HG03378 (cell line): ENCODE results near the gene CRYBG1.
"Not testable (repeated sequence)": the region's sequence is repeated elsewhere in the genome, so short reads cannot be mapped to it uniquely, and the experiment has no call there.

ENCODE experiments used
- ATAC-seq: cut with Tn5 transposase; IDR thresholded peaks from one replicate; pipeline ENCODE4 v1.9.1; 2021; ENCODE audit warnings: mild to moderate bottlenecking, moderate library complexity; ENCODE audit not compliant: unreplicated experiment

CRYBG1 gene

DNA sequence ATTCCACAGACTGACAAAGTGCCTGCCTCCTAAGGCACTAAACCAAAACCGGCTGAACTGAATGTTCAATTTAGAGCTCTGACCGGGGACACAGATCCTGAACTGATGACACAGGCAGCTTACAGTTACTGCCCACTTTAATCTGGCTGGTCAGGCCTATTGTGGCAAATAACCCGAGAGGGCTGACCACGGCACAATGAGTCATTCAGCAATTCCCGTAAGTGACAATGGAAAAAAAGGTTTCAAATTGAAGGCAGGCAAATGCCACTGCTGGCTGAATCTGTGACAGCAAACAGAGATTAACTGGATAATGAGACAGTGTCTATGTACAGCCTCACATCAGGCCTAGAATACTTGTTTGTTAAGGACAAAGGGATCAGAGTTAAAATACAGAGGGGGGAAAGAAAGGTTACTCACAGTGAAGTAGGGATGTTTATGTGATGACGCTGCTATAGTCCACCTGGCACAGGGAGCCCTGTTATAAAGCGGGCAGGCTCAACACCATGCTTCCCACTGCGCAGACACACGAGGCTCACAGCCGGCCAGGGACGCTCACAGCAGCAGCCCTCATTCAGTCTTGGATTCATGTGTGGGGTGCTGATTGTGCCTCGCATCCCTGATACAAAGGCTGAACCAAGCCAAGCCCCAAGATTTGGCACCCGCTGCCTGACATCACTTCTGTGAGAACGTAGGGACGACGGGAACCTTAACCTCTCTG lies 214.4 kb downstream of the CRYBG1 start:
- ATAC-seq, result no peak

DNA sequence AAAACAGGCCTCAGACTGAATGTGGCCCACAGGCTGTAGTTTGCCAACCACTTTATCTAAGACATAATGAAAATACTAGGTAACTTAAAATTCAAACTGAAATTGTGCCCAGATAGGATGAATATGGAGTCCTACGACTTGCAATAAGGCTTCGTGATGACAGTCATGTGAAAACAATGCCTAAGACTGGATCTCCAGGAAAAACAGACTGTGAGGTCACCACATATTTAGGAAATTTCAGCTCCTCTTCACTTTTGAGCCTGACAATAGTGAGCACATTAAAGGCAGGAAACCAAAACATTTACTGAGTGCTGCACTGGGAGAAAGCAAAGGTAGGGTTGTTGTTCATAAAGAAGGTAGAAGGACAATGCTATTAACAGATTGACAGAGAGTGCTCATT lies 218.8 kb downstream of the CRYBG1 start:
- no peak for ATAC-seq

DNA sequence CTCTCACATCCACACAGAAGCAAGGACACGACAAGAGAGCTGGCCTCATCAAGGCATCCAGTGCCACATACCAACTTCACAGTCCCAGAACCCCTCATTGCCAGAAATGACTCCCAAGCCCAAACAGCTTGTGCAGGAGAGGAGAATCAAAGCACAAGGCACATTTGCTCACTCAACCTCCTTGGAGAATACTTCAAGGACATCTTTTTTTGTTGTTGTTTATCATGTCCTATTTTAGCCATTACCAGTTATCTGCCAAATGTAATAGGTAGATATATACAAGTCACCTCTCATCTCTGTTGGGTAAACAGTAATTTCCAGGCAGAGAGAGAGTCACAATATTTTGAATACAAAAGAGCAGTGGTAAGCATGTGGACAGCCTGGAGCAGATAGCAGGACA lies 221.0 kb downstream of the CRYBG1 start:
- no peak for ATAC-seq

DNA sequence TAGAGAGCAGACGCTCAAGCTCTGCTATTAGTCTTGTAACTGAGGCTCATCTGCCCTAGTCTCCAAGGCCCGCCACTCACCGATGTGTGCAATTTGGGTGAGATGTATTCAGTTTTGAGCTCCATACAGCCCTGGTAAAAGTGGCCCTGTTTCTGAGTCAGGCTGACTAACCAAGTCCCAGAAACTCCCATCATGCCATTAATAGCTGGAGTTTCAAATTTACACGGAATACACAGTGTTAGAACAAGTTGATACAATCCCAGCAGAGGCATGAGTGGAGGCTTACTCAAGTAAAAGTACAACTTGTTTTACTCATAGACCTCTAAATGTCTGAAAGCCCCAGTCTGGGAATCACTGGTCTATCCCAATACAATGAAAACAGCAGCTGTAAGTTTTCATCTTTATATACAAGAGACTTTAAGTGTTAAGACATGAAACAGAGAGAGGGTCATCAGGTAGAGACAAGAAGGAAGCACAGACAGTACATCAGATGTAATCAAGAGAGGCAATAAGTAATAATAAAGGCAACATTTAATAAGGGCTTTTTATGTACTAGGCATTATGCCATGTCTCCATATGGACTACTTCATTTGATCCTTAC lies 226.4 kb downstream of the CRYBG1 start:
- ATAC-seq, result no peak

DNA sequence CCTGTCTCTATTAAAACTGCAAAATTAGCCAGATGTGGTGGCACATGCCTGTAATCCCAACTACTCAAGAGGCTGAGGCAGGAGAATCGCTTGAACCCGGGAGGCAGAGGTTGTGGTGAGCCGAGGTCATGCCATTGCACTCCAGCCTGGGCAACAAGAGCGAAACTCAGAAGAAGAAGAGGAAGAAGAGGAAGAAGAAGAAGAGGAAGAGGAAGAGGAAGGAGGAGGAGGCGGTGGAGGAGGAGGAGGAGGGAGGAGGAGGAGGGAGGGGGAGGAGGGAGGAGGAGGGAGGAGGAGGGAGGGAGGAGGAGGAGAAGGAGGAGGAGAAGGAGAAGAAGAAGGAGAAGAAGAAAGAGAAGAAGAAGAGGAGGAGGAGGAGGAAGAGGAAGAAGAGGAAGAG lies 228.4 kb downstream of the CRYBG1 start:
- ATAC-seq, result not testable (repeated sequence)

DNA sequence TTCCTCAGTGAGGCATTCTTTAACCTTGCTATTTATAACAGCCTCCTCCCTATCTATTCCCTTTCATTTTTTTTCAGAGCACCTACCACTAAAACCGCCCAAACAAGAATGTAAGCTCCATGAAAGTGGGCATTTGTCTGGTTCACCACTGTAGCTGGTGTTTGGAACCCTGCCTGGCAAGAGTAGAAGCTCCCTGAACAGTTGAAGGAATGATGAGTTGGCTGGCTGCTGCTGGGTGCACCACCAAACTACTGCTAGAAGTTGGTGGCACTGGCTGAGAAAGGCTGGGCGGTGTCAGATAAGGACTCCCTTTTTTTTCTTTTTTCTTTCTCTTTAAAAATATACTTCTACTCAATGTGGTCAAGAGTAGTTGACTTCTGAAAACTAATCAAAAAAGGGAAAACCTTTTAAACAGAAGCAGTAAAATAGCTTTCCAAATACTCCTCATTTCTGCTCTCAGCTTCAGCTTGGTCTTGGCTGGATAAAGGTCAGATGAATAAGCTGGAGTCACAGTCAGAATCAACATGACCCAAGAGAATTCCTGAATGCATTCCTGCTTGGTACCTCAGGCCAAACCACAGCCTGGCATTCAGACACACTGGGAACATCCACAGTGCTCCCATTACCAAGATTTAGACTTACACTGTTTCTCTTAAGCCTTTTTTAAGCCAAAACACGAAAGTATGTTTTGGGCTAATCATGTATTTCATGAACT lies 230.8 kb downstream of the CRYBG1 start:
- no peak for ATAC-seq

DNA sequence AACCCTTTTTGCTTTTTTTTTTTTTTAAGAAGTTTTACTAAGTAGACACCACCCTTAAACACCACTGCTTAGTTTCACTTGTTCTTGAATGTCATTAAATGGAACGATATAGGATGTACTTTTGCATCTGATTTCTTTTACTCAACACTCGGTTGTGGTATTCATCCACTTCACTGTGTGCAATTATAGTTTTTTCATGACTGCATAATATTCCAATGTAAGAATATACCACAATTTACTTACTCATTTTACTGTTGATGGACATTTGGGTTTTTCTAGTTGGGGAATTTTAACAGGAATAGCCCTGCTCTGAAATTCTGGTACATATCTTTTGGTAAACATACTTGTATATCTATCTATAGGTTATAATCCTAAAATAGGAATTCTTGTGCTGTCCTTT lies 238.9 kb downstream of the CRYBG1 start:
- no peak for ATAC-seq

DNA sequence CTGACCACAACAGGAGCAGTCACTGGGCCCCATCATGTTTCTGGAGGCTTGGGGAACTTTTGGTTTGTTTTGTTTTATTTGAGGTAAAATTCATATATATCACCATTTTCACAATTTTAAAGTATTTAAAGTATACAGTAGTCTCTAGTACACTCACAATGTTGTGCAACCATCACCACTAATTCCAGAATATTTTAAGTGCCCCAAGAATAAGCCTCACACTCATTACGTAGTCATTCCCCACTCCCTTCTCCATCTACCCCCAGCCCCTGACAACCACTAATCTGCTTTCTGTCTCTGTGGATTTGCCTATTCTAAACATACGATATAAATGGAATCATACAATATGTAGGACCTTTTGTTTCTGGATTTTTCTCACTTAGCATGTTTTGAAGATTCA lies 239.8 kb downstream of the CRYBG1 start:
- ATAC-seq, result no peak

DNA sequence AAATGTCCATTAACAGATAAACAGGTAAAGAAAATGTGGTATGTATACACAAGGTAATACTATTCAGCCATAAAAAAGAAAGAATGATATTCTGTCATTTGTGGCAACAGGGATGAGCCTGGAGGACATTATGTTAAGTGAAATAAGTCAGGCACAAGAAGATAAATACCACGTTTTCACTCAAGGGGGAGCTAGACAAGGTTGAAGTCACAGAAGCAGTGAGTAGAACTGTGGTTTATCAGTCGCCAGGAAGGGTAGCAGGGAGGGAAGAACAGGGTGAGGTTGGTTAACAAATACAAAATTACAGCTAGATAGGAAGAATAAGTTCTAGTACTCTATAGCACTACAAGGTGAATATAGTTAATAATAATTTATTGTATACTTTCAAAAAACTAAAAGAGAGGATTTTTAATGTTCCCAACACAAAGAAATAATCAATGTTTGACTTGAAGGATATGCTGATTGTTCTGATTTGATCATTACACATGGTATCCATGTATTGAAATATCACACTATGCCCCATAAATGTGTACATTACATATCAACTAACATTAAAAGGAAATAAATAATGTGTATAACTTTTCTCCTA lies 247.7 kb downstream of the CRYBG1 start:
- ATAC-seq, result peak; percentile 82

DNA sequence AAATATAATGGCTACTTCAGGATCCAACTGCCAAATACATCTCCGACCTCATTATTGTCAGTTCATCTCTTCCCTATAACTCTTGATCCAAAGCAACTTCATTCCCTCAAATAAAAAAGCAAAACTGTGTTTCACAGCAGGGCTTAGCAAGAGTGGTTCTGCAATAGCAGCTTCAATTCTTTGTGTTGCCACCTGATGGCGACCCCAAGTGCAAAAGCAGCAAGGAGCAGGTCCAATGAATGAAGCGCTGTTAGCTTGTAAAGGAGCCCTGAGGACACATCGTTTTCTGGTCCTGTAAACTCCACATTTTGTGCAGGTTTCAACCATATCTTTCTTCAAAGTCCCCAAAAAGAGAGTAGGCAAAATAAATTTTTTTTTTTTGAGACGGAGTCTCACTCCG lies 249.2 kb downstream of the CRYBG1 start:
- no peak for ATAC-seq

DNA sequence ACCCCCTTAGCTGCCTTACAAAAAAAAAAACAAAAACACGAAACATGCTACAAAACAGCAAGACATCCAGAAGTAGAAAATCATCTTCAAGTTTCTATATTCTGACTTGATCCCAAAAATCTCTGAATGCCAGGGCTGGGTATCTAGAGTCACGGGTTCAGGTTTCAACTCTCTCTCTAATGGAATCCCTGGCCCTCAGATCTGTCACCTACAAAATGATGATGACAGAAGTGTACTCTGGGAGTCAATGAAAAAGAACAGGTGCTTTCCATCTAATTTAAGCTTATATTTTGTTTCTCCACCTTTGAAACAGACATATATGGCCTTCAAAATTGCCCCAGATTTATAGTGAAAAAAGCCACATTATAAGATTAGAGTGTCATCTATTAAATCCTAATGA lies 250.5 kb downstream of the CRYBG1 start:
- ATAC-seq, result no peak

DNA sequence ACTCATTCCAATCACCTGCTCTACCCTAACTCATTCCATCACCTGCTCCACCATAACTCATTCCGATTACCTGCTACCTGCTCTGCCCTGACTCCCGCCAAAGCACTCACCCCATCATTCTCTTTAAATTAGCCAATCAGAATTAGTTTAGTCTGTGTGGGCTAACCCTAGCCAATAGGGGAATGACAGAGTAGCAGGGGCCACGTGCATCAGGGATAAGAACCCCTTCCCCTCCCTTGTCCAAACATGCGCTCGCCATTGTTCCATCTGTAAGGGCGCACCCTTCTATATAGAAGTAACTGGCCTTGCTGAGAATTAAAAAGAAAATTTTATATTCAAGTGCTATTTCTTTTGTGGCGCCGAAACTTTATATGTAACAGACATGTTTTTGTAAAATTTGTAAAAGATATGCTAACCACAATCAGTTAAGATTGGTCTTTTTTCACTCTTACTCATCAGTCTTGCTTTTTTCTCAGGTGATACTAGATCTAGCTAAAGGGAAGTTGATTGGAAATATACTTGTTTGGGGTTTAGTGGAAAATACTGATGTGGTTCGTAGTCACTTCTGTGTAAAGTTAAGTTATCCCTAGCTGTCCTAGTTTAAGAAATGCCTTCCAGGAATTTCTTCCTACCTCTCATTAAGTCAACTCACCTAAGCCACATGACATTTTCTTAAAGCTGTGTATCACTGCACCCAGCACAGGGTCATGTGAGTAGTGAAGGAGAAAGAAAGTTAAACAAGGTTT lies 252.3 kb downstream of the CRYBG1 start:
- ATAC-seq, result no peak

DNA sequence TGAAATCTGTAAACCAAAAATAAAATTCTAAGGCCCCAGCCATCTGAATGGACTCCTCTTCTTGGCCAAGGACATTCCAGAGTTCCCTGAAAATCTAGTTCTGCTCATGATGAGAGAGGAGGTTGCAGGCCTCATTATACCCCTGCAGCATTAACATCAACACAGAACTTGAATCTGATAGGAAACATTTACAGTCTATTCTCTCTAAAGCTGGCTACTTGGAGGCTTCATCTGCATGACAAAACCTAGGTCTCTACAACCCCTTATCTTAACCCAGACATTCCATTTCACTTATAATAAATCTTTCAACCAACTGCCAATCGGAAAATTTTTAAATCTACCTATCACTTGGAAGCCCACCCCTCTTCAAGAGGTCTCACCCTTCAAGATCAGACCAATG lies 253.1 kb downstream of the CRYBG1 start:
- ATAC-seq, result no peak

DNA sequence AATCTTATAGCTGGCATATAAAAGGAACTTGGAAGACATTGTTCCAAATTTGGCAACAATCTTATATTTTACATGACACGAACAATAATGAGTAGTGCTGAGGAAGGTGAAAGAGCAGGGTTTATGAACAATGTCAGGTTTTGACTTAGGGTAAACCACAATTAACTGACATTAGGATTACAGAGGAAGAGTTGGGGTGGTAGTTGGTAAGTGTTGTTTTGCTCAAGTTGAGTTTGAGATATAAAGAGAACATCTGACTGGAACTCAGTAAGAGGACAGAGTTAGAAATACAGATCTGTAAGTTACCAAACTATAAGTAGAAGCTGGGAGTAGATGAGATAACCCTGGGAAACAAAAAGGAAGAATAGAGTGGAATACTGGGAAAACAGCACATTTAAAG lies 253.6 kb downstream of the CRYBG1 start:
- no peak for ATAC-seq

DNA sequence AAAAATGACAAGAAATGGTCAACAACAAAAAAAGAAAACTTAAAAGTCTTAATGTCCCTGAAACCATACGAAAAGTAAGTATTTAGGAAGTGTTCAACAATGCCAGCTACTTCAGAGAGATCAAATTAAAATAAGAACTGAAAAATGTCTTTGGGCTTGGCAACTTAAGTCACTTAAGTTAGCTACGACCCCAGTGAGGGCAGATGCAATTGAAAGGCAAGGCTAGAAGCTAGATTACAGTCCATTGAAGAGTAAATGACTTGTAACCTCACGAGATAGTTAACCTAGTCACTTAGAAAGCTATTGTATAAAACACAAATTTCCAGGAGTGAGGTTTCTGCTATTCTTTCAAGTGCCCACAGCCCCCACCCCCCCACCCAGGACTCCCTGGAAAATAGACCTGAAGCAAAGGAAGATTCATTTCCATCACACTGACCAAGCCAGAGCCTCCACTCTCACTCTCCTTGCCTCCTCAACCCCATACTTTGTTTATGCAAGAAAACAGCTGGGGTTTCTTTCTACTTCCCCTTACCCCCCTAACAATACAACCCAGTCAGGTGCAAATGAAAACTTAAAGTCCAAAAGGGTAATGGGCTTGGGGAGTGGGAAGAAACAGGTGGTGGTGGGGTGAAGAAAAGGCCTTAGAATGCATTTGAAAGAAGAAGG lies 254.2 kb downstream of the CRYBG1 start:
- ATAC-seq, result no peak

DNA sequence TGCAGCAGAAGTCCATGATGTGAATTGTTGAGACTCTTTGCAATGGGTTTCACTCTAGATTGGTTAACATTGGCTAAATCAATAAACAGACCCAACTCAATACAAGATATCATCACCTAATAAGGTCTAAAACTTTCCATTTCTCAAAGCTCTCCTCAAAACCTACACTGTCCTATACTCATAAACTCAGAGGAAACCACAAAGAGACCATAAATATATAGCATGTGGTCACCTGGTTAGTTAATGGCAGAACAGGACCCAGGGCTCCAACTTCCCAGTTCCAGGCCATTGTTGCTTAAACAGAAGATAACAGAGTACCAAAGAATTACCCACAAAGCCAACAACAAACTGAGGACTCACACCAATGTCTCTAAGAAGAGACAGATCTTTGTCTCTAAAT lies 256.8 kb downstream of the CRYBG1 start:
- ATAC-seq, result peak; percentile 88

DNA sequence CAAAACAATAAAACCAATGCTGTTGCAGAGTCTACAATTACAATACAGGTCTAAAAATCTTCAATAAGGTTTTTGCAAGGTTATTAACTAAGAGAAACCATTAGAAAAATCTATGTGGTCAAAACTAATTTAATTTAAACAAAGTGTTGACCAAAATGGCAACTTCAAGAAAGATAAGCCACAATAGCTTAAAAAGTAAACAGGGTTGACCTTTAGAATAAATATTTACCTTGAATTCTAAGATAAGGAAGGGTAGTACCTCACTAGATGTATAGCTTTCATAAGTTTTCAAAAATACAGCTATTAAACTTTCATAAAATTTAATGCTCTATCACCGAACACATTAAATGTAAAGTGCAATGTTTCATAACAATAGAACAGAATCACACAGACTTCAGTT lies 257.3 kb downstream of the CRYBG1 start:
- ATAC-seq, result no peak

DNA sequence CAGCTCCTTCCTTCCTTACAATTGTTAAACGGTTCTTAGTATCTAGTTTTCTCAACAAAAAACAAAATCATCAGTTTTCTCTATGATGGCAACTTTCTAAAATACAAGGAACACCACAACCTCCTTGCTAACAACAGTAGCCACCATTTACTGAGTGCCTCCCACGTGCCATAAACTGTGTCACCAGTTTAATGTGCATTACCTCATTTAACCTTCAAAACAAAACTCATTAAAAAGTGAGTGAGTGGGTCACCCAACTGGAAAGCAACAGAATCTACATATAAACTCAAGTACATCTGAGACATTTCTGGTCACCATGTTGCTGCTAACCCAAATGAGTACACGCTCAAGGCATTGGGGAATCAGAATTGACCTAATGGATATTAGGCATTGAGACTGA lies 257.8 kb downstream of the CRYBG1 start:
- ATAC-seq, result no peak

DNA sequence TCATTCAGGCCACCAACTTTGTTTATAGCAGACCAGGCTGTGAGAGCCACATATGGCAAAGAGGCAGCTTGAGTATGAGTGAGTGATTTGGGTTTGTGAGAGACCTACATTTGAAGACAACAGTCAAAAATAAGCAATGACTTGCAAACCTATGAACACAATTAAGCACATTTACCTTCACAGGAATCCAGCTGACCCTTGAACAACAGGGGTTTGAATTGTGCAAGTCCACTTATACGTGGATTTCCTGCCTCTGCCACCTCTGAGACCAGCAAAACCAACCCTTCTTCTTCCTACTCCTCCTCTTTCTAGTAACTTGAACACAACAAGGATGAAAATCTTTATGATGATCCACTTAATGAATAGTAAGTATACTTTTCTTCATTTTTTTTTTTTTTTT lies 258.7 kb downstream of the CRYBG1 start:
- ATAC-seq, result no peak

DNA sequence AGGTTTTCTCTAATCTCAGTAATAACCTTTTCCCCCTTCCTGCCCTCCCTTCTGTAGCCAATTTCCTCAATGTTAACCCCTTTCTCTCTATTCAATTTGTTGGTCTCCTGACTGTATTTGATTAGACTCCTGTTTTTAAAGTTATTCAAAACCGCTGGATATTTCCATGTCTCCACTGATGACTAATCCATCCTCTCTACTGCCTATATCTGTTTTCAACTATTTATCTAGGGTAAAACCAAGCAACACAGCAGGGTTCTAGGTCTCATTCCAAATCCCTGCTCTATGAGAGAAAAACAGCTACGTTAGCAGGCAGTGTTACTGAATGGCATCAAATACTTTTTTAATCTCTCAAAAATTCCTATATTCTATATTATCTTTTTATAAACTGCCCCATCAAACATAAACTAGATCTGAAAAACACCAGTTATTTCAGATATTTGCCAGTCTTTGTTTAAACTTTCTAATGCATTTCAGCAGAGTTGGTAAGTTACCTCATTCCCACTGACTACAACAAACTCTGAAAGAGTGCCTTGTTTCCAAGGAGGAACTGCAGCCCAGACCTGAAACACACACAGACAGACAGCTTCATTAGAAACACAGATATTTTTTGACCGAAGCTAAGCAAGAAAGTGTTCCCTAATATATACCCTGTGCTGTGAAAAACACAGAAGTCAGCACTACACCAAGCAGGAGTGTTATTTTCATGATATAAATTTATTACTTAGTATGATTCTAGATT lies 260.6 kb downstream of the CRYBG1 start:
- ATAC-seq, result no peak
